Type B pancreatic cell (in vitro differentiated cells): ENCODE measurements around the gene PRRC2C. TPM values are rescaled to one million over a fixed set of nuclear protein-coding genes. Genes with fewer than 3 reads are reported as not detected.

Source experiments
- DNase-seq: peaks from one replicate; pipeline ENCODE4 v3.0.0; 2021; ENCODE audit warnings: mixed read lengths; ENCODE audit not compliant: unreplicated experiment; ENCODE audit errors: extremely low spot score
- H3K27ac Mint-ChIP-seq: 2 replicates; pipeline ENCODE4 v1.8.0; 2021; ENCODE audit warnings: mild to moderate bottlenecking, mixed read lengths
- H3K27me3 Mint-ChIP-seq: 2 replicates; pipeline ENCODE4 v1.8.0; 2021; ENCODE audit warnings: mixed read lengths
- H3K36me3 Mint-ChIP-seq: 2 replicates; pipeline ENCODE4 v1.8.0; 2021; ENCODE audit warnings: mixed read lengths
- H3K4me1 Mint-ChIP-seq: one replicate; pipeline ENCODE4 v1.8.0; 2021; ENCODE audit warnings: mixed read lengths; ENCODE audit not compliant: unreplicated experiment
- H3K4me3 Mint-ChIP-seq: 2 replicates; pipeline ENCODE4 v1.8.0; 2021; ENCODE audit warnings: mild to moderate bottlenecking, mixed read lengths
- H3K9me3 Mint-ChIP-seq: 2 replicates; pipeline ENCODE4 v1.8.0; 2021; ENCODE audit warnings: mixed read lengths
- total RNA-seq: library from RNA; stranded (reverse); gene quantifications from 2 replicates; pipeline ENCODE4 v1.2.1, GENCODE V29; 2021; ENCODE audit warnings: low replicate concordance
- TF ChIP-seq, protein P1 (sequence below): fragments of 200-600 bp; sonication (generic); conservative IDR thresholded peaks from 2 replicates; pipeline ENCODE4 v1.5.0; 2021; ENCODE audit warnings: antibody characterized with exemption, mild to moderate bottlenecking

PRRC2C gene
- total RNA-seq, 1 donor from 2014 or later = 172 TPM

DNA sequence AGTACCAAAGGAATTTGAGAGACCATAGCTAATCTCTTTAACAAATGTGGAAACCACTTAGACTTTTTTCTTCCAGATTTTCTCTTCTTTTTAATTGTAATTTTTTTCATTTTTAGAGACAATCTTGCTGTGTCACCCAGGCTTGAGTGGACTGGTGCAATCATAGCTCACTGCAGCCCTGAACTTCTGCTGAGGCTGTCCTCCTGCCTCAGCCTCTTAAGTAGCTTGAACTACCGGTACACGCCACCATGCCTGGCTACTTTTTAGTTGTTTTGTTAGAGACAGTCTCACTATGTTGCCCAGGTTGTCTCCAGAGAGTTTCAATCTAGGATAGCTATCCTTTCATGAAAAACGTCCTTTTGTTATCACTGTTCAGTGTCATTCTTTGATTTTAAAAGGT, 15.0 kb downstream of the PRRC2C start:
- H3K9me3 Mint-ChIP-seq = no peaks in the 10 kb centered on the region
- H3K36me3 Mint-ChIP-seq = peaks cover 9% of the 10 kb centered on the region
- TF ChIP-seq, protein P1, sequence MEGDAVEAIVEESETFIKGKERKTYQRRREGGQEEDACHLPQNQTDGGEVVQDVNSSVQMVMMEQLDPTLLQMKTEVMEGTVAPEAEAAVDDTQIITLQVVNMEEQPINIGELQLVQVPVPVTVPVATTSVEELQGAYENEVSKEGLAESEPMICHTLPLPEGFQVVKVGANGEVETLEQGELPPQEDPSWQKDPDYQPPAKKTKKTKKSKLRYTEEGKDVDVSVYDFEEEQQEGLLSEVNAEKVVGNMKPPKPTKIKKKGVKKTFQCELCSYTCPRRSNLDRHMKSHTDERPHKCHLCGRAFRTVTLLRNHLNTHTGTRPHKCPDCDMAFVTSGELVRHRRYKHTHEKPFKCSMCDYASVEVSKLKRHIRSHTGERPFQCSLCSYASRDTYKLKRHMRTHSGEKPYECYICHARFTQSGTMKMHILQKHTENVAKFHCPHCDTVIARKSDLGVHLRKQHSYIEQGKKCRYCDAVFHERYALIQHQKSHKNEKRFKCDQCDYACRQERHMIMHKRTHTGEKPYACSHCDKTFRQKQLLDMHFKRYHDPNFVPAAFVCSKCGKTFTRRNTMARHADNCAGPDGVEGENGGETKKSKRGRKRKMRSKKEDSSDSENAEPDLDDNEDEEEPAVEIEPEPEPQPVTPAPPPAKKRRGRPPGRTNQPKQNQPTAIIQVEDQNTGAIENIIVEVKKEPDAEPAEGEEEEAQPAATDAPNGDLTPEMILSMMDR = no peak
- no peak overlapping the region for H3K4me3 Mint-ChIP-seq
- H3K27ac Mint-ChIP-seq = no peak overlapping the region
- no peak for DNase-seq
- H3K4me1 Mint-ChIP-seq = peaks cover 27% of the 10 kb centered on the region
- H3K27me3 Mint-ChIP-seq = no peaks in the 10 kb centered on the region

DNA sequence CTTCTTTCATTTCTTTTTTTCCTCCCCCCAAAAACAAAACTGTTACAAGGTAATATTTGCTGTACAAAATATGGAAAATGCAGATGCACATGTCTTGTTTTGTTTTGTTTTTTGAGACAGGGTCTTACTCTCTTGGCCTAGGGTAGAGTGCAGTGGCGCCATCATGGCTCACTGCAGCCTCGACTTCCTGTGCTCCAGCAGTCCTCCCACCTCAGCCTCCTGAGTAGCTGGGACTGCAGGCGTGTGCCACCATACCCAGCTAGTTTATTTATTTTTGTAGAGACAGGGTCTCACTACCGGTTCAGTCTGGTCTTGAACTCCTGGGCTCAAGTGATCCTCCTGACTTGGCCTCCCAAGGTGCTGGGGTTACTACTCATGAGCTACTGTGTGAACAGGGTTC, 15.5 kb downstream of the PRRC2C start:
- Mint-ChIP-seq H3K9me3 (no peaks in the 10 kb centered on the region), H3K36me3 (peaks cover 9% of the 10 kb centered on the region), H3K27me3 (no peaks in the 10 kb centered on the region), H3K4me3 (no peak overlapping the region), H3K27ac (no peak overlapping the region), H3K4me1 (peaks cover 25% of the 10 kb centered on the region)
- TF ChIP-seq, protein P1 = no peak
- DNase-seq = no peak

DNA sequence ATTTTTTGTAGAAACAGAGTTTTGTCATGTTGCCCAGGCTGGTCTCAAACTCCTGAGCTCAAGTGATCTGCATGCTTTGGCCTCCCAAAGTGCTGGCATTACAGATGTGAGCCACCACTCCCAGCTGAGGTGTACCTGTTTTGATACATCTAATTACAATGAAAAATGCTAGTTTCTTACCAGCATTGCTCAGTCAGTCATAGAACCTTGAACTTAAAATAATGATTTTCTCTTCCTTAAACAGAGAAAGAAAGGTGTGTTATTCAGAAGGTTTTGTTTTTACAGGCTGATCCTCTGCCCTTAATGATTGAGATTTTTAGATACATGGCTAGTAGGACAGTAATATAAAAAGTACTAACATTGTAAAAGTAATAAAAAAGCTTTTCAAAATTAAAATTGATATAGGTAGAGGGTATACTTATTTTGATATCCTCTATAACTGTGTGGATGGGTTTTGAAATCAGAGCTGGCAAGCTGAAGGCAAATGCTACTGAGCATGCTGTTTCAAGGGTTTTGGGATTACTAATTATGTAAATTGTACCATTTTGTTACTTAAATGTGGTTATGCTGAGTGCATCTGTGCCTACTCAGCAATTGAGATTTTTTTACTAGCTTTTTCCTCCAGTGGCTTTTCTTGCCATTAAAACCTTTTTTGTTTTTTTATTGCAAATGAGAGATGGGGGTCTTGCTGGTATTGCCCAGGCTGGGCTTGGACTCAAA, 16.1 kb downstream of the PRRC2C start:
- Mint-ChIP-seq H3K9me3 (no peaks in the 10 kb centered on the region), H3K4me3 (no peak overlapping the region), H3K4me1 (peaks cover 29% of the 10 kb centered on the region), H3K27me3 (no peaks in the 10 kb centered on the region), H3K27ac (no peak overlapping the region), H3K36me3 (peaks cover 9% of the 10 kb centered on the region)
- TF ChIP-seq, protein P1 = no peak
- DNase-seq = no peak

DNA sequence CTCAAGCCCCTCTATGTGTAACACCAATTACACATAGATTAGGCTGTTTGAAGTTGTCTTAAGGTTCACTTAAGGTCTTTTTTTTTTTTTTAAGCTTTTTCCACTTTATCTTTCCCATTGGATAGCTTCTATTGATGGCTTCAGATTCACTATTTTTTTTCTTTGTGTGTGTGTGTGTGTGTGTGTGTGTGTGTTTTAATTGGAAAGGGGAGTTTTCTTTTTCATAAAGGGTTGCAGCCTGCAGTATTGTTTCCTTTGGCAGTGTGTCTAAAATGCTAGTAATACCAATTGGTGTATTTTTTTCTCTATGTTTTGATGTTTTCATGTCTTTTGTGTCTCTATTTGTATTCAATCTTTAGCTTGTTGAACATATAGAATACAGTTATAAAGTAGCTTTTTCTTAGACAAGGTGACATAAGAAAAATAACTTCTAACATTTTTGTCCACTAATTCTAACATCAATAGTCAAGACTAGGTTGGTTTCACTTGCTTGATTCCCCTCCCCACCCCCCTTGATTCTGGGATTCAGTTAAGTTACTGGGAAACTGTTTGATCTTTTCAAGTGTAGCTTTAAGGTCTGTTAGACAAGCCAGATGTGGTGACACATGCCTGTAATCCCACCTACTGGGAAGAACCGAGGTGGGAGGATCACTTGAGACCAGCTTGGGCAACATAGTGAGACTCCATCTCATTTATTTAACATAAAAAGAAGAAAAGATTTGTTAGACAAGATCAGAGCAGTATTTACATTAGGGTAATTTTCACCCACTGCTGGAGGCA, 21.4 kb downstream of the PRRC2C start:
- H3K27ac Mint-ChIP-seq = no peak overlapping the region
- DNase-seq = no peak

DNA sequence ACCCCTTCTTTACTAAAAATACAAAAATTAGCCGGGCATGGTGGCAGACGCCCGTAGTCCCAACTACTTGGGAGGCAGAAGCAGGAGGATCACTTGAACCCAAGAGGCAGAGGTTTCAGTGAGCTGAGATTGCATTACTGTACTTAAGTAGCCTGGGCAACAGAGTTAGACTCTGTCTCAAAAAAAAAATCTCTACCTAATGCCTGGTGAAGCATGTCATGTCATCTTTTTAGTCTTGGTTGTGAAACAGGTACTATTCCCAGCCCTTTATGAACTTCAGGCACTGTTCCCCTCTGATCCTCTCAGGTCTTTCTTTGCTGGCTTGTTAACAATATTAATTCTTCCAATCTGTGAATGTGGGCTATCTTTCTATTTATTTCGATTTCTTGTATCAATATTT, 22.1 kb downstream of the PRRC2C start:
- Mint-ChIP-seq H3K36me3 (peaks cover 7% of the 10 kb centered on the region), H3K9me3 (no peaks in the 10 kb centered on the region), H3K27ac (no peak overlapping the region), H3K4me1 (peaks cover 41% of the 10 kb centered on the region), H3K4me3 (no peak overlapping the region), H3K27me3 (no peaks in the 10 kb centered on the region)
- TF ChIP-seq, protein P1 = no peak
- DNase-seq = no peak

More for the DNA sequence above, 21.4 kb downstream of the PRRC2C start:
- Mint-ChIP-seq H3K36me3 (peaks cover 11% of the 10 kb centered on the region), H3K4me1 (peaks cover 44% of the 10 kb centered on the region), H3K27me3 (no peaks in the 10 kb centered on the region), H3K4me3 (no peak overlapping the region), H3K9me3 (no peaks in the 10 kb centered on the region)
- TF ChIP-seq, protein P1 = no peak
